NCI-H1694 treated with DMSO at 0.1 percent for 48 hours (cell line): ENCODE data around the gene PDZD8.
"Not testable (repeated sequence)": the region's sequence is repeated elsewhere in the genome, so short reads cannot be mapped to it uniquely, and the experiment has no call there.

Experiments used
- DNase-seq: peaks from one replicate; lab custom pipeline; 2025; lab: John Stamatoyannopoulos, UW

The PDZD8 gene

DNA sequence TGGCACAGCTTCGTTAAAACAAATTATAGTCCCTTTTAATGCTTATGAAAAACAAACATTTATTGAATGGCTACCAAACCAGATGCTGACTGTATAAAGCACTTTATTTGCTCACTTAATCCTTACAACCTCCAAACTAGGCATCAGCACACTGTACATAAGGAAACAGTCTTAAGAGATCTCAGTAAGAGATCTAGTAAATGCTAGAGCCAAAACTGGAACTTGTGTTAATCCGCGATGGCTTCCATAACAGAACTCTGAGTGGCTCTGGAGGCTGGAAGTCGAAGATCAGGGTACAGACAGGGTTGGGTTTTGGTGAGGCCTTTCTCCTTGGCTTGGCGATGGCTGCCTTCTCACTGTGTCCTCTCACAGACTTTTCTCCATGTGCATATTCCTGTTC is 27.0 kb downstream of the PDZD8 start:
- DNase-seq = no peak

GRCh38 chr10:117346574-117346973 is 28.7 kb downstream of the PDZD8 start:
- DNase-seq = no peak

DNA sequence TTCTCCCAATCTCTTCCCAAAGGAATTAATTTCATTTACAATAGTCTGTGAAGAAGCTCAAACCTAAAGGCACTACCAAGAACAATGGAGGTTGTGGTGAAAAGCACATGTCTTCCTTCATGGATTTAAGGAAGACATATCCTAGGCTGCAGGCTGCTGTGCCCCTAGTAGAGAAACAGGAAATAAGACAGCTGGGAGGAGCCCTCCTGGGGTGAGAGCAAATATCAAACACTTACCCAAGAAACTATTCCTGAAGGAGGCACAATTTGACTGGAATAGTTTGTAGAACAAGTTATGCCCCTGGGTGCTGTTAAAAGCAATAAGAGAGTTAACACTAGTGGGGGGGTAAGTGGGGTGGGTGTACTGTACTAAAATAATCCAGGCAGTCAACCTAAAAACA is 30.1 kb downstream of the PDZD8 start:
- no peak for DNase-seq

DNA sequence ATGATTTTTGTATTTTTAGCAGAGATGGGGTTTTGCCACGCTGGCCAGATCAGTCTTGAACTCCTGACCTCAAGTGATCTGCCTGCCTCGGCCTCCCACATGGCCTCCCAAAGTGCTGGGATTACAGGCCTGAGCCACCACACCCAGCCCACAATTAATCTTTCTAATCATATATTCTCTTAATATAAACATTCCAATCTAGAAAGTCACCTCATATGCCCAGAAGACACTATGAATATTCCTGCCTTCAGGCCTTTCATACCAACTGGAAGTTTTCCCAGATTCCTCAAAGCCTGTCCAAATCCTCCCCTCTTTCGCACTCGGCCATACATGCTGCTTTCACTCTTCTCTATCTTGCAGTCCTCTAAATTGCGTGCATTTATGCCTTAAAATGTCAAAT is 32.6 kb downstream of the PDZD8 start:
- no peak for DNase-seq

DNA sequence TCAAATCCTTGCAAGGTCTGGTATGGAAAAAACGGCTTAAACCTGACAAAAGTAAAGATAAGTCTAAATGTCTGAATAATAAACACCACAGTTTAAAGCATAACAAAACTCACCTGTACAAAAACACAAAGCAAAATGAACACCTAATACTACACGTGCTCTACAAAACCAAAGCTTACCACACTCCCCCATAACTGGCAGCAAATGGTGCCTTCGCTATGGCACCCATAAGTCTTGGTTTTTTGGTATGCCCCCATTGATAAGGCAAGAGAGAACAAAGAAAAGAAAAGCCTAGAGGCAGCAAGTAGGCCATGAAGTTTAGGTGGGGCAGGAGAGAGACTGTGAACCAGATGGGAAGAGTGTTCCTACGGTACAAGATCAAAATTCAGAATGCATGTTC is 34.2 kb downstream of the PDZD8 start:
- no peak for DNase-seq

GRCh38 chr10:117339979-117340378 is 35.3 kb downstream of the PDZD8 start:
- DNase-seq = no peak

DNA sequence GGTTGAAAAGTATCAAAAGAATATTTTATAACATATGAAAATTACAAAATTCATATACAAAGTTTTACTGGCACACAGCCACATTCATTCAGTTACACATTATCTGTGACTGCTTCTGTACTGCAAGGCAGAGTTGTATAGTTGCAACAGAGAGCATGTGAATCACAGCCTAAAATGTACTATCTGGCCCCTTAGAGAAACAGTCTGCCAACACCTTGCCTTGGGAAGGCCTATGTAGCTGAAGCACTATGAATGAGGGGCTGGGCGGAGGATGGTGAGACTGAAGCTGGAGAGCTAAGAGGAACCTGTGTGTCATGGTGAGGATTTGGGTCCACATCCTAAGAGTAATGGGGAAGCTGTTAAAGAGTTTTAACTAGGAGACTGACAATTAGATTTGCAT is 35.7 kb downstream of the PDZD8 start:
- DNase-seq = no peak

GRCh38 chr10:117334926-117335325 is 40.3 kb downstream of the PDZD8 start:
- no peak for DNase-seq

DNA sequence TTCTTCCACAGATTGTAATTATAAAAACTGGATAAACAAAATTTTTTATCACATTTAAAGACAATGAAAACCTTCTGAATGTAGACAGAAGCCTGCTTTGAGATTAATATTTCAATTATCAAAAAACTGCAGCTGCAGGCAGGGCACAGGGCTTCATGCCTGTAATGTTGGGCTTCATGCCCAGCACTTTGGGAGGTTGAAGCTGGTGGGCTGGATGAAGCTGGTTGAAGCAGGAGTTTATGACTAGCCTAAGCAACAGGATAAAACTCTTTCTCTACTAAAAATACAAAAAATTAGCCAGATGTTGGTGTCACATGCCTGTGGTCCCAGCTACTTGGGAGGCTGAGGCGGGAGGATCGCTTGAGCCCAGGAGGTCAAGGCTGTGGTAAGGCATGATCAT is 41.2 kb downstream of the PDZD8 start:
- no peak for DNase-seq

DNA sequence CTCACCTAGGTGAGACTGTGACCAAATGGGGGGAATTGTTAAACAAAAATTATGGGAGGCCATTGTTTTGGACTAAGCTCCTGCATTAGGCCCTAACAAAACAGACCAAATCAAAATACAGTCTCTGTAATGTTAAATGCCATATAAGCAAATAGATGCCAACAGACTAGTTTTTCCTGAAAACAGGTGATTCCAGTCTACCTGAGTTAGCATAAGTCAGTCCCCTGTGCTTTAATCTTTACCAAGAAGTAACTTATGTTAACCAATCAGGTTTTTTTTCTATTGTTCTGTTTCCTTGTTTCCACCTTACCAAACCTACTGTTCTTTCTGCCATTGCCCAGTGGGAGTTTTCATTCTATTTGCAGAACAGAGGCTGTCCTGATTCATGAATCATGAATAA is 48.0 kb downstream of the PDZD8 start:
- DNase-seq = no peak

DNA sequence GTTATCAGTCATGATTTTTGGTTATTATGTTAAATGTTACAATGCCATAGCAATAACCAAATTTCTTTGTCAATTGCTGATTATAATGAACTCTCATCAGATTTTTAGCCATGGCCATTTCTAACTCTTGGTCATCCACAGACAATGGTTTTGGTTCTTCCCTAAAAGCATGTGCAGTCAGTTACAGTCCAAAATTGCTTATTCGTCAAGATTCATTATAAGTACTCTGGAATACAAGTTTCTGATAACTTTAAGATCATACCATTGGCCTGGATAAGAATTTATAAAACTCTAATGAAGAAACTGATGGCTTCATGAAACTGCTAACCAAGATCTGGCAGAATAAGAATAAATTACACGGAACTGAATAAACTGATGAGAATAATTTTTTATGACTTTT is 50.9 kb downstream of the PDZD8 start:
- DNase-seq = no peak

DNA sequence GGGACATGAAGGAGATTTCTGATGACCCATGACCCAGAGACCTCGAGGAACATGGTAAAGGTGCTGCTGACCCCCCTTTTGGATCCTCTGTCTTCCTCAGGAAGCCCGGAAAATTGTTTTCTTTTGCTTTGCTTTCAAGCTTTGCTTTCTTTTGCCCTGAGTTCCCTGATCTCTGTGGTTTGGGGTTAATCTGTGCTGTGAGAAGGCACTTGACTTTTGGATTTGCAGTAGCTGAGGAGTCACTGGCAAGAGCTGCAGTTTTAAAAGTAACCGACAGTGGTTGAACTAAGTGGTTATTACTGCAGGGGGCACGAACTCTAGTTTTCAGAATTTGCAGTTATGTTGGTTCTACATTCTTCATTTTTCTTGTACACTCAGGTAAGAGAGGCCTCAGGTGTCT is 53.0 kb downstream of the PDZD8 start:
- no peak for DNase-seq

GRCh38 chr10:117320050-117320665 is 55.1 kb downstream of the PDZD8 start:
- no peak for DNase-seq

GRCh38 chr10:117318909-117319308 is 56.3 kb downstream of the PDZD8 start:
- DNase-seq = no peak

DNA sequence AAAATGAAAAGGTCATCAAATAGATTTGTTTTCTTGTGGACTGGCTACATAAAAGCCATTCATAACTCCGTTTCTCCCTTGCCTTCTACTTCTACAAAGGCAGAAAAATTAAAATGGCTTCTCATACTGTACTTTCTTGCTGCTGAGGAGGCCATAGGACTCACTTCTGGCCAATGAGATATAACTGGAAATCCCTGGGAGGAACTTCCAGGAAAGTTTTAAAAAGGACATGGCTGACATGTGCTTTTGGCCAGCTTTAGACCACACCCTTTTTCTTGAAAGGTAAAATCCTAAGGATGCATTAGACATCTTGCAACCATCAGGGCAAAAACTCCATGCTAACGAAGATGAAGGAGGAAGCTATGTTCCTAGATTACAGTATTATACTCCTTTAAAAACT is 58.5 kb downstream of the PDZD8 start:
- no peak for DNase-seq

GRCh38 chr10:117313641-117314040 is 61.6 kb downstream of the PDZD8 start:
- DNase-seq = no peak

- no peak for DNase-seq
Measured at GRCh38 chr10:117312430-117312829, 62.8 kb downstream of the PDZD8 start.

DNA sequence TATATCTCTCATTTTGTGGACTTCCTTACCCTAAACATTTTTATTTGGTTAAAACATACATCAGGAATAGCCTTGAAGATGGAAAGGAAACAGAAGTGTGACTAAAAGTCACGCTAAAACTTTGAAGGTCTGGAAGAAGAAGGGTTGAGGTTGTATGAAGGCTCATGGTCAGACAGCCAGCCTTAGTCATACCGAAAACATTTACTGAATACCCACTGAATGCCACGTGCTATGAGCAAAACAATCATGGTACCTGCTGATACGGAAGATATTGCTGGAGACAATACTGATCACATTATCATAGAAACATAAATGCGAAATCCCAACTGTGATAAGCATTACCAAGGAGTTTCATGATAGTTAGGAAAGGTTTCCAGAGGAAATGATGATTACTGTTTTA is 64.0 kb downstream of the PDZD8 start:
- DNase-seq = no peak

DNA sequence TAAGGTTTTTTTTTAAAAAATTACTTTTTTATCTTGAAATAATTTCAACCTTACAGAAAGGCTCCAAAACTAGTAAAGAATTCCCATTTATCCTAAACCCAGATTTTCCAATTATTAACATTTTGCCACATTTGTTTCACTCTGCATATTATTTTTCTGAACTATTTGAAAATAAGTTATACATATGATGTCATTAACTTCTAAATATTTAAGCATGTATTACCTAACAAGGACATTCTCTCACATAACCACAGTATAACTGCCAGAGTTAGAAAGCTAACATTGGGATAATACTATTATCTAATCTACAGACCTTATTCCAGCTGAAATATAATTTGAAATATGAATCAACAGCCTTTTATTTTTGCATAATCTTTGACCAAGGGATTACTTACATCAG is 68.6 kb downstream of the PDZD8 start:
- no peak for DNase-seq

GRCh38 chr10:117303451-117303850 is 71.8 kb downstream of the PDZD8 start:
- not testable (repeated sequence) for DNase-seq

- DNase-seq = no peak
Measured at GRCh38 chr10:117300671-117301070, 74.6 kb downstream of the PDZD8 start.

DNA sequence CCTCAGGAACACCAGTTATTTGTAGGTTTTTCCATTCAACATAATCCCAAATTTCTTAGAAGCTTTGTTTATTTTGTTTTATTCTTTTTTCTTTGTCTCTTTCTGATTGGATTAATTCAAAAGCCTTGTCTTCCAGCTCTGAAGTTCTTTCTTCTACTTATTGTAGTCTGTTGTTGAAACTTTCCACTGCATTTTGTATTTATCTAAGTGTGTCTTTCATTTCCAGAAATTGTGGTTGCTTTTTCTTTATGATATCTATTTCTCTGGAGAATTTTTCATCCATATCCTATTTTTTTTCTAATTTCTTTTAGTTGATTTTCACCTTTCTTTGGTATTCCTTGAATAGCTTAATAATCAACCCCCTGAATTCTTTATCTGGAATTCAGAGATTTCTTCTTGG is 75.8 kb downstream of the PDZD8 start:
- DNase-seq = no peak

DNA sequence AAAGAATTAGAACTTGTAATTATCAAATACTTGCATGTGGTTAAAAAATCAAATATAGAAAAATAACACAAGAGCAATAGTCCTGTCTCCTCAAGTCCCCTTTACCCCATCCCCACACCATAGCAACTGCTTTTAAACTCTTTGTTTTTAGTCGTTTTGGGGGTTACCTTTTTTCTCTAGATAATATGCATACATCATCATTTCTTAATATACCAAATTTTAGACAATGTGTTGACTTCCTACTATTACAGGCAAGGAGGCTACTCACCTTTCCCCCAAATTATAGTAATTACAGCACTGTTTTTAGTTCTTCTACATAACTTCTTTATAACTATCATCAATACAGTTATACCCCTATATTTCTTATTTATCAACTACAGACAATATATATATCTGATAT is 77.0 kb downstream of the PDZD8 start:
- no peak for DNase-seq

- no peak for DNase-seq
Measured at GRCh38 chr10:117294735-117295134, 80.5 kb downstream of the PDZD8 start.
